Measurements from ENCODE around the gene DDA1.

Gene DDA1

GRCh38 chr19:17340302-17340870 is 31.0 kb downstream of the DDA1 start:
- H3K27me3 ChIP-seq (ENCODE audit: control insufficient read depth in 1 of 2, insufficient read depth in 2 of 2, low read length in 2 of 2): no peaks in the 10 kb centered on the region
- no peak overlapping the region for H3K9ac ChIP-seq (ENCODE audit: low read length in 2 of 2)
- peaks cover 17% of the 10 kb centered on the region for H3K4me1 ChIP-seq (ENCODE audit: control insufficient read depth, insufficient read depth, low read length)
- H3K36me3 ChIP-seq (ENCODE audit: control insufficient read depth in 2 of 2, insufficient read depth in 2 of 2, low read length in 2 of 2): no peaks in the 10 kb centered on the region
- H3K4me3 ChIP-seq (ENCODE audit: low read length in 2 of 2): no peak overlapping the region
- no peak overlapping the region for H3K27ac ChIP-seq (ENCODE audit: low read length)
- H3K9me3 ChIP-seq (ENCODE audit: control insufficient read depth in 2 of 2, low read length in 2 of 2): no peaks in the 10 kb centered on the region

- Histone ChIP-seq H3K4me3 (ENCODE audit: low read length in 2 of 2) (no peak overlapping the region), H3K27ac (ENCODE audit: low read length) (no peak overlapping the region), H3K9me3 (ENCODE audit: control insufficient read depth in 2 of 2, low read length in 2 of 2) (no peaks in the 10 kb centered on the region), H3K4me1 (ENCODE audit: control insufficient read depth, insufficient read depth, low read length) (peaks cover 13% of the 10 kb centered on the region), H3K27me3 (ENCODE audit: control insufficient read depth in 1 of 2, insufficient read depth in 2 of 2, low read length in 2 of 2) (no peaks in the 10 kb centered on the region), H3K9ac (ENCODE audit: low read length in 2 of 2) (no peak overlapping the region), H3K36me3 (ENCODE audit: control insufficient read depth in 2 of 2, insufficient read depth in 2 of 2, low read length in 2 of 2) (no peaks in the 10 kb centered on the region)
Measured at GRCh38 chr19:17340871-17341357, 31.6 kb downstream of the DDA1 start.

GRCh38 chr19:17341386-17341785 is 32.0 kb downstream of the DDA1 start:
- no peak overlapping the region for H3K4me3 ChIP-seq (ENCODE audit: low read length in 2 of 2)
- peaks cover 18% of the 10 kb centered on the region for H3K4me1 ChIP-seq (ENCODE audit: control insufficient read depth, insufficient read depth, low read length)
- H3K36me3 ChIP-seq (ENCODE audit: control insufficient read depth in 2 of 2, insufficient read depth in 2 of 2, low read length in 2 of 2): no peaks in the 10 kb centered on the region
- H3K27ac ChIP-seq (ENCODE audit: low read length): no peak overlapping the region
- H3K9me3 ChIP-seq (ENCODE audit: control insufficient read depth in 2 of 2, low read length in 2 of 2): no peaks in the 10 kb centered on the region
- H3K9ac ChIP-seq (ENCODE audit: low read length in 2 of 2): no peak overlapping the region
- H3K27me3 ChIP-seq (ENCODE audit: control insufficient read depth in 1 of 2, insufficient read depth in 2 of 2, low read length in 2 of 2): no peaks in the 10 kb centered on the region

- H3K27ac ChIP-seq (ENCODE audit: low read length): no peak overlapping the region
- H3K9me3 ChIP-seq (ENCODE audit: control insufficient read depth in 2 of 2, low read length in 2 of 2): no peaks in the 10 kb centered on the region
- peaks cover 16% of the 10 kb centered on the region for H3K4me1 ChIP-seq (ENCODE audit: control insufficient read depth, insufficient read depth, low read length)
- H3K4me3 ChIP-seq (ENCODE audit: low read length in 2 of 2): no peak overlapping the region
- H3K9ac ChIP-seq (ENCODE audit: low read length in 2 of 2): no peak overlapping the region
- no peaks in the 10 kb centered on the region for H3K36me3 ChIP-seq (ENCODE audit: control insufficient read depth in 2 of 2, insufficient read depth in 2 of 2, low read length in 2 of 2)
- H3K27me3 ChIP-seq (ENCODE audit: control insufficient read depth in 1 of 2, insufficient read depth in 2 of 2, low read length in 2 of 2): no peaks in the 10 kb centered on the region
Measured at GRCh38 chr19:17341845-17342244, 32.5 kb downstream of the DDA1 start.

GRCh38 chr19:17346109-17346671 is 36.8 kb downstream of the DDA1 start:
- Histone ChIP-seq H3K36me3 (ENCODE audit: control insufficient read depth in 2 of 2, insufficient read depth in 2 of 2, low read length in 2 of 2) (no peaks in the 10 kb centered on the region), H3K9ac (ENCODE audit: low read length in 2 of 2) (no peak overlapping the region), H3K4me1 (ENCODE audit: control insufficient read depth, insufficient read depth, low read length) (peaks cover 24% of the 10 kb centered on the region), H3K27me3 (ENCODE audit: control insufficient read depth in 1 of 2, insufficient read depth in 2 of 2, low read length in 2 of 2) (peaks cover 0 to 4% of the 10 kb centered on the region in 2 donors), H3K4me3 (ENCODE audit: low read length in 2 of 2) (peak overlapping the region in 1 of 2 donors; percentile 29), H3K9me3 (ENCODE audit: control insufficient read depth in 2 of 2, low read length in 2 of 2) (no peaks in the 10 kb centered on the region), H3K27ac (ENCODE audit: low read length) (no peak overlapping the region)

GRCh38 chr19:17347361-17347760 is 38.0 kb downstream of the DDA1 start:
- Histone ChIP-seq H3K9me3 (ENCODE audit: control insufficient read depth in 2 of 2, low read length in 2 of 2) (no peaks in the 10 kb centered on the region), H3K27ac (ENCODE audit: low read length) (peak overlapping the region; percentile 49), H3K4me1 (ENCODE audit: control insufficient read depth, insufficient read depth, low read length) (peaks cover 27% of the 10 kb centered on the region), H3K36me3 (ENCODE audit: control insufficient read depth in 2 of 2, insufficient read depth in 2 of 2, low read length in 2 of 2) (no peaks in the 10 kb centered on the region), H3K9ac (ENCODE audit: low read length in 2 of 2) (no peak overlapping the region), H3K27me3 (ENCODE audit: control insufficient read depth in 1 of 2, insufficient read depth in 2 of 2, low read length in 2 of 2) (peaks cover 0 to 4% of the 10 kb centered on the region in 2 donors), H3K4me3 (ENCODE audit: low read length in 2 of 2) (no peak overlapping the region)

- no peaks in the 10 kb centered on the region for H3K9me3 ChIP-seq (ENCODE audit: control insufficient read depth in 2 of 2, low read length in 2 of 2)
- H3K36me3 ChIP-seq (ENCODE audit: control insufficient read depth in 2 of 2, insufficient read depth in 2 of 2, low read length in 2 of 2): no peaks in the 10 kb centered on the region
- H3K4me1 ChIP-seq (ENCODE audit: control insufficient read depth, insufficient read depth, low read length): peaks cover 27% of the 10 kb centered on the region
- no peak overlapping the region for H3K9ac ChIP-seq (ENCODE audit: low read length in 2 of 2)
- H3K27me3 ChIP-seq (ENCODE audit: control insufficient read depth in 1 of 2, insufficient read depth in 2 of 2, low read length in 2 of 2): peaks cover 0 to 4% of the 10 kb centered on the region in 2 donors
- H3K27ac ChIP-seq (ENCODE audit: low read length): peak overlapping the region; percentile 49
- no peak overlapping the region for H3K4me3 ChIP-seq (ENCODE audit: low read length in 2 of 2)
Measured at GRCh38 chr19:17347877-17348276, 38.5 kb downstream of the DDA1 start.

GRCh38 chr19:17348700-17349099 is 39.3 kb downstream of the DDA1 start:
- H3K27ac ChIP-seq (ENCODE audit: low read length): peak overlapping the region; percentile 49

GRCh38 chr19:17351815-17352435 is 42.6 kb downstream of the DDA1 start:
- Histone ChIP-seq H3K36me3 (ENCODE audit: control insufficient read depth in 2 of 2, insufficient read depth in 2 of 2, low read length in 2 of 2) (no peaks in the 10 kb centered on the region), H3K27ac (ENCODE audit: low read length) (no peak overlapping the region), H3K9ac (ENCODE audit: low read length in 2 of 2) (no peak overlapping the region), H3K9me3 (ENCODE audit: control insufficient read depth in 2 of 2, low read length in 2 of 2) (no peaks in the 10 kb centered on the region), H3K27me3 (ENCODE audit: control insufficient read depth in 1 of 2, insufficient read depth in 2 of 2, low read length in 2 of 2) (peaks cover 0 to 4% of the 10 kb centered on the region in 2 donors), H3K4me1 (ENCODE audit: control insufficient read depth, insufficient read depth, low read length) (peaks cover 21% of the 10 kb centered on the region), H3K4me3 (ENCODE audit: low read length in 2 of 2) (no peak overlapping the region)

More at GRCh38 chr19:17348700-17349099, 39.3 kb downstream of the DDA1 start:
- H3K4me3 ChIP-seq (ENCODE audit: low read length in 2 of 2): no peak overlapping the region
- no peak overlapping the region for H3K9ac ChIP-seq (ENCODE audit: low read length in 2 of 2)
- H3K9me3 ChIP-seq (ENCODE audit: control insufficient read depth in 2 of 2, low read length in 2 of 2): no peaks in the 10 kb centered on the region
- H3K4me1 ChIP-seq (ENCODE audit: control insufficient read depth, insufficient read depth, low read length): peaks cover 27% of the 10 kb centered on the region
- no peaks in the 10 kb centered on the region for H3K36me3 ChIP-seq (ENCODE audit: control insufficient read depth in 2 of 2, insufficient read depth in 2 of 2, low read length in 2 of 2)
- H3K27me3 ChIP-seq (ENCODE audit: control insufficient read depth in 1 of 2, insufficient read depth in 2 of 2, low read length in 2 of 2): peaks cover 0 to 4% of the 10 kb centered on the region in 2 donors

GRCh38 chr19:17352608-17353280 is 43.4 kb downstream of the DDA1 start:
- H3K9me3 ChIP-seq (ENCODE audit: control insufficient read depth in 2 of 2, low read length in 2 of 2): no peaks in the 10 kb centered on the region
- H3K27ac ChIP-seq (ENCODE audit: low read length): no peak overlapping the region
- H3K27me3 ChIP-seq (ENCODE audit: control insufficient read depth in 1 of 2, insufficient read depth in 2 of 2, low read length in 2 of 2): peaks cover 0 to 4% of the 10 kb centered on the region in 2 donors
- no peak overlapping the region for H3K4me3 ChIP-seq (ENCODE audit: low read length in 2 of 2)
- H3K4me1 ChIP-seq (ENCODE audit: control insufficient read depth, insufficient read depth, low read length): peaks cover 13% of the 10 kb centered on the region
- no peaks in the 10 kb centered on the region for H3K36me3 ChIP-seq (ENCODE audit: control insufficient read depth in 2 of 2, insufficient read depth in 2 of 2, low read length in 2 of 2)
- no peak overlapping the region for H3K9ac ChIP-seq (ENCODE audit: low read length in 2 of 2)
